GM19035 (cell line): ENCODE data around the gene FAM168B.

ENCODE experiments used
- ATAC-seq: cut with Tn5 transposase; IDR thresholded peaks from one replicate; pipeline ENCODE4 v1.9.1; 2021; ENCODE audit not compliant: unreplicated experiment

FAM168B gene

DNA sequence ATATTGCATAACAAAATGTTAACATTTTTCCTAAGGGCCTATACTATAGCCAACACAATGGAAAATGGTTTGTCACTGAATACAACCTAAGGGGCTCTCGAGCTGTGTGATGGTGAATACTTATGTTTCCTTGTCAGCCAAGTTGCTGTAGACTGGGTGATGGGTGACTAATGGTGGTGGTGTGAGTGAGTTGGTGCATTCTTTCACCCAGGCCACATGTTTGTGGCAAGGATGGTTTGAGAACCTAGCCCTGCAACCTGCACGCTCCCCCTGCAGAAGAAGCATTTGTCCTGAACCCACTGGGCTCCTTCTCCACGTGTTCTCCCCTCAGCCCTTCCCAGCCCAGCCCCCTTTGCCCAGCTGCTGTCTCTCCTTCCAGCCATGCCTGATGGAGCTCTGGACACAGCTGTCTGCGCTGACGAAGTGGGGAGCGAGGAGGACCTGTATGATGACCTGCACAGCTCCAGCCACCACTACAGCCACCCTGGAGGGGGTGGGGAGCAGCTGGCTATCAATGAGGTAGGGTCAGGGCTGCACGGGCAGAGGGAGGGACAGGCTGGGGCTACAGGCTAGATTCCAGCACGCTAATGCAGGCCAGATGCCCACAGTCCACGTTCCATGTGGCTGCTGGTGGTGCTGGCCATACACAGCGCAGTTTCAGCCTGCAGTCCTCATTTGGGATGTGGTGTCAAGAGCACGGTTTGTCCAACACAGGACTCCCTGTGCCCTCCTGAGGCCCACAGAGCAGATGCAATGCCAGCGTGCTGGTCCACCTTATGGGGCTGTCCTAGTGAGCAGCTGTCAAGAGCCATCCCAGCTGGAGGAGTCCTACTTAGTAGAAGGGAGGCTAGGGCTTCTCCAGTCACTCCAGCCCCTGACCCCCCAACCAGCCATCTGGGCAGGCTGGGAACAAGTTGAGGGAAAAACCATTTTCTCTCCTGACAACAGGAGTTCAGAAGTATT, 65.4 kb downstream of the FAM168B start:
- no peak for ATAC-seq

DNA sequence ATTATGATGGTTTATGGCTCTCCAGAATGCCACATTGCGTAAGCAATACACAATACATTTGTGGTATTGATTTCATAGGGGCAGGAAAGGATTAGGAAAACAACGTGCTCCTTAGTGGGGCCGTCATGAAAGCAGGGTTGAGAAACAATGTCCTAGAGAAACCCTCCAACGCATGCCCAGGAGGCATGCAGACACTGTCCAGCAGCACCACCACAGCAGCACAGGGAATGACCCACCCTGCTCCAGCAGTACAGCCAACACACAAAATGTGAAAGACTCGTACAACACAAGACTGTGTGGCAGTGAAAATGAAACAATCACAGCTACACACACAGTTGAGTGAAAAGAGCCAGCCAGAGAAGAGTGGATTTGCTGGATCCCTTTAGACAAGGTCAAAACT, 66.3 kb downstream of the FAM168B start:
- no peak for ATAC-seq

DNA sequence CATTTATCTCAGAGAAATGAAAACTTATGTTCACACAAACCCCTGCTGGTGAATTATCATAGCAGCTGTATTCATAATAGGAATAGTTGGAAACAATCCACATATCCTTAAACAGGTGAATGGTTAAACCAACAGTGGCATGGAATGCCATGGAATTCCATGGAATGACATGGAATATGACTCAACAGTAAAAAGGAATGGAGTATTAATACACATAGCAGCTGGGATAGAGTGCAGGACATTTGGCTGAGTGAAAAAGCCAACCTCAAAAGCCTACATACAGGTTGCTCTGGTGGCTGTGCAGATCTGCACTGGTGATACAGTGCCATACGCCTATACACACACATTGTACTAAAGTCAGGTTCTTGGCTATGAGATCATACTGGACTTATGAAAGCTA, 69.5 kb downstream of the FAM168B start:
- ATAC-seq, result no peak

DNA sequence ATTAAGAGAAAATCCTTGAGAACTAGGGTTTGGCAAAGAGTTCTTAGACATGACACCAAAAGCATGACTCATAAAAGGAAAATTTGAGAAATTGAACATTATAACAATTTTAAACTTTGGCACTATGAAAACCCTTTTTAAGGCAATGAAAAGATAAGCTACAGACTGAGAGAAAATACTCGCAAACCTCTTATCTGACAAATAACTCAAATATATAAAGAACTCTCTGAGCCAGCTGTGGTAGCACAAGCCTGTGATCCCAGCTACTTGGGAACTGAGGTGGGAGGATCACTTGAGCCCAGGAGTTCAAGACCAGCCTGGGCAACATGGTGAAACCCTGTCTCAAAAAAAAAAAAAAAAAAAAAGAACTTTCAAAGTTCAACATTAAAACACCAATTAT, 70.5 kb downstream of the FAM168B start:
- ATAC-seq, result no peak

DNA sequence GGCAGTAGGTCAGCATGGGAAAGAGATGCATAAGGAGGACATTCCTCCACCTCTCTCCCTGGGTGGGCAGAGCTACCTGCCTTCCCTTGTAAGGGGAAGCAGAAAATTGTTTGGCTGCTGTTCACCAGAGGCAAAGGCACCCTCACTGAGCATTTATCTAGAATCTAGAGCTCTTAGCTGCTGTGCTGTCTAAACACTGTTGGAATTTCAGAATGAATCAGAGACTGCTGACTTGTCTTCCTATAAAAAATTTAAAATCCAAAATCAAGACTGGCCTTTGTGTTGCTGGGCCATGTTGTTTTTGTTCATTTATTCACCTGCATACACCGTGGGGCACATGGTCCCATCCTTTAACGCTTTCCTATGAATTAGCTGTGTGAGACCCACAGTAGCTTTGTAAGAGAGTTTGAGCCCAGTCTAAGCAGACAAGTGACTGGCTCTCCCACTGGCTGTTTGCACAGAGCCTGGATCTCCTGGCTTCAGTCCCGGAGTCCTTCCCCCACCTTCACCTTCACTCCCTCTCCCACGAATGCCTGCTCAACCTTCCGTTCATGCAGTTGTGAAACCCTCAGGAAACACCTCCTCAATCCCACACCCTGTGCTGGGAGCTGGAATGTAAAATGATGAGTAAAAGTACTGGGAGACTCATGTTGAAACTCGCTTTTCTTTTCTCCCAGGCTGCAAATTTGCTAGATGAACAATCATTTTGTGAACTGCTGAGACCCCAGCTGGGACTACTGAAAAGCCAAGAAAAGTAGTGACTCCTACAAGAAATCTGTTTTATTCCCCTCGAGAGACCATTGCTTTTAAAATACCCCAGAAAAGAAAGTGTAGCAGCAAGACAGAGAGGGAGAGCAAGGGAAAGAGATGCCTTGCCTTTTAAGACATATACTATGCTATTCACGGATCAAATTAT, 76.2 kb downstream of the FAM168B start:
- ATAC-seq, result no peak

DNA sequence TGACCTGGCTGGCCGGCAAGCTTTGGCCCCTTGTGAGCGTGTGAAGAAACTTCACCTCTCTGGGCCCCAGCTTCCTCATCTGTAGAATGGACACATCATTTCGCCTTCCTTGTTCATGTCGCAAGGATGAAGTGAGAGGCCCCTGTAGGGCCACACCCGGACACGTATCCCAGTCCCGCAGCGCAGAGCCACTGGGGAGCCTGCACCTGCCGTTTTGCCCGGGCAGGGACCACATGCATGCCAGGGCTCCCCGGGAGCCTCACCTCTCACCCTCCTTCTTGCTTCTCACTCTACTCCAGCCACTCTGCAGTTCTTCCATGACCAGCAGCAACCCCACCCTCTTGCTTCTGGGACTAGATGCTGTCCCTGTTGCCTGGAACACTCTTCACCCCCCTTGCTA, 77.5 kb downstream of the FAM168B start:
- ATAC-seq, result no peak

DNA sequence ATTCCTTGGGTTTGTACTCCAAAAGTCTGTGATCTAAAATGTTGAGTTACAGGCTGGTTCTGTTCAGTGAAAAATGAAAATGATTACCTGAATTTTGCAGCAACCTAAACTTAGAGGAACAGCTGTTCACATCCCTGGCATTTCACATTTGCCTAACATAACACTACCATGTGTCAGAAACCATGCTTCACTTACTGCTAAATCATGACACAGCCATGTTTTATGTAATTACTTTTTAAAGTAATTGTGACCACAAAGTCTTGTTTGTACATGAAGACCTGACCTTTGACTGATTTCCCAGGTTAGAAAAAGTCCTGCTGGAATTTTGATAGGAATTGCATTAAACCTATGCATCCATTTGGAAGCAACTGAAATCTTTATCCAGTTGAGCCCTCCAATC, 79.1 kb downstream of the FAM168B start:
- ATAC-seq, result no peak

DNA sequence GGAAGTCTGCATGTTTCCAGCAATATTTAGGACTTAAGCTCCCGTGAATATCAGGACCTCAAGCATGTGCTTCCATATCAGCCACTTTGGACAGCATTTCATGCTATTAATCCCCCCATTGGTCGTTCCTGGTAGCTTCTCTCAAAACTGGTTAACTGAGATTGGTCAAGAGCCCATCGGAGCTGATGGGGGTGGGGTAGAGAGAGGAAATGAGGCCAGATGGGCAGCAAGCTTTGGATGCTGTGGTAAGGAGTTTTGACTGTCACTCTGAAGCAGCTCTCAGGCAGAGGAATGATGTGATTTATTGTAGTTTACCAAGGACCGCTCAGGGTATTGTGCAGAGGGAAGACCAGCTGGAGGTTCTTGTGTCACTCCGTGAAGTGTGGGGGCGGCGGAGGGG, 81.8 kb downstream of the FAM168B start:
- ATAC-seq, result no peak

DNA sequence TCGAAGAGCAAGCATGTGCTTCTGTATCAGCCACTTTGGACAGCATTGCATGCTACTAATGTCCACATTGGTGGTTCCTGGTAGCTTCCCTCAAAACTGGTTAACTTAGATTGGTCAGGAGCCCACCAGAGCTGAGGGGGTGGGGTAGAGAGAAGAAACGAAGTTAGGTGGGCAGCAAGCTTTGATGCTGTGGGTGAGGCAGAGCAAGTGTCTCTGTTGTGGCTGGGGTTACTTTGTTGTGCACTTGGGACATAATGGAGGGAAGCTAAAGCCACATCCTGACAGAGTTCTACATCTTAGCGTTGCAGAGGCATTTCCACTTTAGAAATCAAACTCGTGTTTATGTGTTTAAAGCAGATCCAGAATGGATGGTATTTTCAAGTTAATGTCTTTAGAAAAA, 82.7 kb downstream of the FAM168B start:
- ATAC-seq, result no peak

DNA sequence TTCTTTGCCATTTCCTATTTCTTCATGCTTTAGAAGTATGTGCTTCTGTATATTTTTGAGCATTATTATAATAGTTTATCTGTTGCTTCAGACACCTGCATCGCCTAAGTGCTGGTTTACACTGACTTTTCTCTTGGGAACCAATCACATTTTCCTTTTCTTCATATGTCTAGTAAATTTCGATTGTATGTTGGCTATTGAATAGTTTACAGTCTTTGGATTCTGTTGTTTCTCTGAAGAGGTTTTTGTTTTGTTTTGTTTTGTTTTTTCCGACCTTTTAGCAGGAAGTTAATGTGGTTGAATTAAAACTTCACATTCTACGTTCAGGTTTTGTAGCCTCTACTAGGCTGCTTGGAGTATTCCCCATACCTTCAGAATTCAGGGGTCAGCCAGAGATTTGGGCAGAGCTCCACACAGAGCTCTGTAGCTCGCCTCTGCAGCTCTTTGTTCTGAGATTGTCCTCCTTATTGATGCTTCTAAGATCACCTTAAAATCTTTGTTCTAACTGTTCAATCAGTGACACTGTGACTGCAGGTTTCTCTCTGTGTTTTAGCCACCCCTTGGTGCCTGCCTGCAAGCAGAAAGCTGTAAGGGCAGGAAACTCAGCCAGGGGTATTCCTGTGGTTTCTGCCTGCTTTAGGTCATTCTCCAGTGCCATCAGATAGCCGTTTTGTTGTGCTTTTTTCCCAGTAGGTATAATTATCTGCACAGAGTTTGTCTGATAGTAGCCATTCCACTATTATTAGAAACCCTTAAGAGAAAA, 83.4 kb downstream of the FAM168B start:
- no peak for ATAC-seq

DNA sequence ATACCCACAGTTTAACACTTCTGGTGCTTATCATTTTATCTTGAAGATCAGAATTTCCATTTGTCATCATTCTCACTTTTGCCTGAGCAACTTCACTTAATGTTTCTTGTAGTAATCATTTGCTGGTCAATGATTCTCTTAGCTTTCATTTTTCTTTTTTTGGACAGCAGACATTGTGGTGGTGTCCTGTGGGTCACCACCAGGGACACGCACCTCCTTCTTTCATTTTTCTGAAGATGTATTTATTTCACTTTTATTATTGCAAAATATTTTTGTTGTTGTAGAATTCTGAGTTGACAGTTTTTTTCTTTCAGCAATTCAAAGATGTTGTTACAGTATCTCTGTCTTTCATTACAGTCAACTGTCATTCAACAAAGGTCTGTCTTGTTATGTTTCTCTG, 84.3 kb downstream of the FAM168B start:
- ATAC-seq, result no peak

DNA sequence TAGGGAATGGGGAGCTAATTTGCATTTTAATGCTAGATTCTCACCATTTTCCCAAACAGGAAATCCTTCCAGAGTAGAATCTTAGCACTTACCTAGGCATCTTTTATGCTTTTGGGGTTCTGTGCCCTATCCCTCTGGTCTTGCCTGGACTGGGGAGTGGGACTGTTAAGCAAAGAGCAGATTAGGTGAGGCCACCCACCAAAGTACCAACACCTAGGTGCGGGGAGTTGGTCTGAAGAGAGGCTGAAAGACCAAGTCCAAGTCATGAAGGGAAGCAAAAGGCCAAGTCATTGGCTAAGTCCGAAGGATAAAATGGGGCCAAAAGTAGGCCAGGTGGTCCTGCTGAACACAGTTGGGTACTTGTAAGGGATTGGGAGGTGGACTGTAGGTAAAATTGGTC, 86.7 kb downstream of the FAM168B start:
- no peak for ATAC-seq

DNA sequence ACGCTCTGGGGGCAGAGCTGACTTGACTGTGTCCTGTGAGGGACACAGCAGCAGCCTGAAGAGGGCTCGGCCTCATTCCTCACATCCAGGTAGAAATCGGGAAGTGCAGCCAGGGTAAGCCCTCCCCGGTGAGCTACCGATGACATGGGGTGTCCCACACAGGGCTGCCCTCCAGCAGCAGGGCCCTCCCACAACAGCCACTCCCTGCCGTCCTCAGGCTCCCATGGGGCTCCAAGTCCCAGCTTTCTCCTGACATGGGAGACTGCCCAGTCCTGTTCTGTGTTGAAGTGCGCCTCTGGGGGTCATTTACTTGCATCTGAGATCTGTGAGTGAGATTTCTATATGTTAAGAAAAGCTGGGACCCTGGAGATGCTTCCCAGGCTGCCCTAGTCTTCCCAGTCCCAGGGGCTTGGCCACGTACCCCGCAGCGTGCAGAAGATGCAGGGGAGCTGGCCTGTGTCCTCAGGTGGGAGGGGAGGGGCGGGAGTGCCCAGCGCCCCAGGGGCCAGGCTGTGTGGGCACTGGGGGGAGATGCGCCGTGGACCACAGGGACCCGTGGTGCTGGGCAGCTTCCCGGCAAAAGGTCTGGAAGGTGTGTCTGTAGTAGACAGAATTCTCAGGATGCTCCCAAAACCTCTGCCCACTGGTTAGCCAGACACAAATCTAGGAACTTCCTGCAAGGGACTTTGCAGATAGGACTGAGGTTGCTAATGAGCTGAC, 87.9 kb downstream of the FAM168B start:
- ATAC-seq, result no peak

DNA sequence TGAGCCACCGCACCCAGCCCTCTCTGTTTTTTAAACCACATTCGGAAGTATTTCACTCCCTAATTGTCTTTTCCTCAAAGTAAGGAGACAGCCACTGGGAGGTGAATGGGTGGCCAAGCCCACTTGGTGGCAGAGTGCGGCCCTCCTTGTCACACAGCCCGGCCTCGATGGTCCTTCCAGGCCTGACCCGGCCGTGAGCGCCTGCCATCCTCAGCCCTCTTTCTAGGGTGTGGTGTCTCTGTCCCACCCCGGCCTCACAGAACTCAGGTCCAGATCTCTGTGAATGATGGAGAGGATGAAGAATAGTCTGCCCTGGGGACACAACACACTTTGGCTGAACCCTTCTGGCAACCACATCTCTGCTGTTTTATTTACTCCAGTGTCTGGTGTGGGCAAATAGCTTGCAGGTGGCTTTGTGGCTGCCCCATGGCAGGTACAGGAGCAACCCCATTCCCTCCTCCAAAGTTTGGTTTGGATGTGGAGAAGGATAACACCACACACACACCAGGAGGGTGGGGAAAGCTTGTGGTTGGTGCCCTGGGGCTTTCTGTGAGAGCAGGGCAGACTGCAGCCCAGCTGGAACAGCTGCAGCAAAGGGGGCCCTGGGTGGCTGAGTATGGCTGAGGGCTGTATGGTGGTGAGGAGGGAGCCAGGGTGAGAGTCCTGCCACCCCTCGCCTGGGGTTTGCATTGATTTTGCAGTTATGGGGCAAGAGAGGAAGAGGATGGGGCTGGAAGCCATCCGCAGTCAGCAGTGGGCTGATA, 88.6 kb downstream of the FAM168B start:
- ATAC-seq, result no peak

DNA sequence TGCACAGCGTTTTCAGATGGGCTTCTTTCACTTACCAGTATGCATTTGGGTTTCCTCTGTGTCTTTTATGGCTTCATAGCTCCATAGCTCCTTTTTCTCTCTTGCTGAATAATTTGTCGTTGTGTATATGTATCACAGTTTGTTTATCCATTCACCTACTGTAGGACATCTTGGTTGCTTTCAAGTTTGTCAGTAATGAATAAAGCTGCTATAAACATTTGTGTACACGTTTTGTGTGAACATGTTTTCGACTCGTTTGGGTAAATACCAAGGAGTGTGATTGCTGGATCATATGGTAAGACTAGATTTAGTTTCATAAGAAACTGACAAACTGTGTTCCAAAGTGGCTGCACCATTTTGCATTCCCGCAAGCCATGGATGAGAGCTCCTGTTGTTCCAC, 94.7 kb downstream of the FAM168B start:
- ATAC-seq, result no peak
